HepG2 (cell line): ENCODE measurements around the gene ZNF777. TPM values are rescaled to one million over a fixed set of nuclear protein-coding genes. Genes with fewer than 3 reads are reported as not detected.

Experiments
- ARID2 ChIP-seq: sonication (generic); formaldehyde crosslinking; IDR thresholded peaks from 2 replicates; pipeline ENCODE4 v1.8.1; 2022; ENCODE audit warnings: mild to moderate bottlenecking, missing genetic modification reagents, borderline replicate concordance
- HES4 ChIP-seq: sonication (generic); formaldehyde crosslinking; IDR thresholded peaks from 2 replicates; pipeline ENCODE4 v1.9.0; 2021; ENCODE audit warnings: mild to moderate bottlenecking, missing genetic modification reagents, borderline replicate concordance
- HNF4G ChIP-seq, 2 experiments: sonication (generic) in 1 of 2; formaldehyde crosslinking in 1 of 2; IDR thresholded peaks; 2 replicates each; pipeline versions ENCODE4 v1.4.0 to v1.6.1; 2011 to 2020; ENCODE audit warnings: borderline replicate concordance in 2 of 2, low read depth in 2 of 2, mild to moderate bottlenecking in 2 of 2, low read length in 1 of 2, missing genetic modification reagents in 1 of 2, moderate library complexity in 1 of 2
- HNRNPH1 ChIP-seq: fragments of 200-400 bp; formaldehyde crosslinking; optimal IDR thresholded peaks from 2 replicates; pipeline ENCODE3; 2017; ENCODE audit warnings: mild to moderate bottlenecking, low read depth, low read length
- IRF2 ChIP-seq: IDR thresholded peaks from 2 replicates; pipeline ENCODE4 v1.6.1; 2018; ENCODE audit warnings: missing genetic modification reagents, missing compliant biosample characterization
- KDM4B ChIP-seq: sonication (generic); formaldehyde crosslinking; IDR thresholded peaks from 2 replicates; pipeline ENCODE4 v1.4.0; 2020; ENCODE audit warnings: missing genetic modification reagents
- MAFG ChIP-seq: sonication (generic); formaldehyde crosslinking; IDR thresholded peaks from 2 replicates; pipeline ENCODE4 v1.5.1; 2020; ENCODE audit warnings: mild to moderate bottlenecking, missing genetic modification reagents
- MIER2 ChIP-seq: IDR thresholded peaks from 2 replicates; pipeline ENCODE4 v1.6.1; 2016; ENCODE audit warnings: missing biosample characterization, missing genetic modification reagents
- NFKBIZ ChIP-seq: IDR thresholded peaks from 2 replicates; pipeline ENCODE4 v1.6.1; 2018; ENCODE audit warnings: missing genetic modification reagents, missing compliant biosample characterization
- RBM39 ChIP-seq: fragments of 200-400 bp; formaldehyde crosslinking; IDR thresholded peaks from one replicate; pipeline ENCODE4 v1.6.1; 2018; ENCODE audit warnings: antibody characterized with exemption, mild to moderate bottlenecking, low read depth, low read length; ENCODE audit not compliant: poor library complexity, severe bottlenecking
- SIN3A ChIP-seq: IDR thresholded peaks from 2 replicates; pipeline ENCODE4 v1.6.1; 2011; ENCODE audit warnings: low read depth, mild to moderate bottlenecking, control low read depth, low read length, borderline replicate concordance
- SMARCC2 ChIP-seq: fragments of 450-650 bp; IDR thresholded peaks from 2 replicates; pipeline ENCODE4 v1.6.1; 2017; ENCODE audit warnings: antibody characterized with exemption, mild to moderate bottlenecking
- SMARCE1 ChIP-seq: fragments of 450-650 bp; IDR thresholded peaks from 2 replicates; pipeline ENCODE4 v1.6.1; 2017; ENCODE audit warnings: borderline replicate concordance
- SMYD3 ChIP-seq: sonication (generic); formaldehyde crosslinking; IDR thresholded peaks from 2 replicates; pipeline ENCODE4 v1.8.1; 2023; ENCODE audit warnings: mild to moderate bottlenecking, missing genetic modification reagents
- SP2 ChIP-seq: sonication (generic); formaldehyde crosslinking; IDR thresholded peaks from 2 replicates; pipeline ENCODE4 v1.5.1; 2020; ENCODE audit warnings: mild to moderate bottlenecking, missing genetic modification reagents
- SYNCRIP ChIP-seq: fragments of 200-400 bp; formaldehyde crosslinking; IDR thresholded peaks from 2 replicates; pipeline ENCODE4 v1.6.1; 2018; ENCODE audit warnings: mild to moderate bottlenecking, low read depth, low read length; ENCODE audit not compliant: insufficient read depth
- YEATS2 ChIP-seq: sonication (generic); formaldehyde crosslinking; IDR thresholded peaks from 2 replicates; pipeline ENCODE4 v1.4.0; 2020; ENCODE audit warnings: missing genetic modification reagents, borderline replicate concordance
- ZNF12 ChIP-seq: sonication (generic); formaldehyde crosslinking; IDR thresholded peaks from 2 replicates; pipeline ENCODE4 v1.5.0; 2020; ENCODE audit warnings: missing genetic modification reagents
- ZNF205 ChIP-seq: IDR thresholded peaks from 2 replicates; pipeline ENCODE4 v1.6.1; 2018; ENCODE audit warnings: missing biosample characterization, missing genetic modification reagents
- ZNF256 ChIP-seq: sonication (generic); formaldehyde crosslinking; conservative IDR thresholded peaks from 2 replicates; pipeline ENCODE4 v1.4.0; 2020; ENCODE audit warnings: missing genetic modification reagents
- ZNF354B ChIP-seq: sonication (generic); formaldehyde crosslinking; IDR thresholded peaks from 2 replicates; pipeline ENCODE4 v1.8.0; 2022; ENCODE audit warnings: mild to moderate bottlenecking, missing genetic modification reagents
- ZNF441 ChIP-seq: sonication (generic); formaldehyde crosslinking; IDR thresholded peaks from 2 replicates; pipeline ENCODE4 v1.7.0; 2021; ENCODE audit warnings: missing genetic modification reagents, borderline replicate concordance
- ZNF563 ChIP-seq: sonication (generic); formaldehyde crosslinking; IDR thresholded peaks from 2 replicates; pipeline ENCODE4 v1.8.0; 2022; ENCODE audit warnings: mild to moderate bottlenecking, moderate library complexity, missing genetic modification reagents
- ZNF7 ChIP-seq: IDR thresholded peaks from 2 replicates; pipeline ENCODE4 v1.6.1; 2016; ENCODE audit warnings: missing biosample characterization, missing genetic modification reagents
- ZNF83 ChIP-seq: sonication (generic); formaldehyde crosslinking; IDR thresholded peaks from 2 replicates; pipeline ENCODE4 v1.4.0; 2020; ENCODE audit warnings: missing genetic modification reagents, mild to moderate bottlenecking, borderline replicate concordance
- polyA plus RNA-seq, 8 experiments: library from polyadenylated mRNA; depleted of rRNA in 3 of 8; stranded (reverse) in 7 of 8; unstranded in 1 of 8; fragments of >200 nt; fragmentation: Illumina TruSeq in 4 of 8; extraction: Trizol in 4 of 8; gene quantifications; 2 replicates each; pipeline versions ENCODE4 v1.2.1 to v1.2.3, GENCODE V29; 2011 to 2016; ENCODE audit warnings: low read depth in 4 of 8, missing spikeins in 1 of 8, mixed read lengths in 1 of 8; ENCODE audit not compliant: insufficient read depth in 1 of 8
- total RNA-seq, 5 experiments: library from RNA; depleted of rRNA; stranded (reverse); fragments of >200 nt; fragmentation: Illumina TruSeq; extraction: Trizol; gene quantifications; 2 replicates each; pipeline ENCODE4 v1.2.3, GENCODE V29; 2016; ENCODE audit warnings: low read depth in 1 of 5
- TF ChIP-seq, protein P1 (sequence below): sonication (generic); formaldehyde crosslinking; IDR thresholded peaks from 2 replicates; pipeline ENCODE4 v1.9.0; 2021; ENCODE audit warnings: missing genetic modification reagents, borderline replicate concordance

ZNF777 gene
- total and polyA plus RNA-seq, 2 of the 13 experiments (the other 11 are each of a cell fraction or from before 2014, with no cell fraction given), result 3.8 to 6.0 TPM

- TF ChIP-seq ZNF354B (CRISPR knock-in tag), result no peak
- TF ChIP-seq HNF4G (IDR thresholded peaks at IDR 0.05; ENCODE audit: borderline replicate concordance, low read depth, low read length), result peak; percentile 22; the same call in 1 of the 2 replicates
- TF ChIP-seq HNF4G (CRISPR knock-in tag; IDR thresholded peaks at IDR 0.05; ENCODE audit: borderline replicate concordance, low read depth), result no peak
- TF ChIP-seq SMARCC2, result no peak
- peak; percentile 49; the same call in 1 of the 2 replicates for TF ChIP-seq SIN3A
- TF ChIP-seq RBM39, result no peak
- TF ChIP-seq SMYD3, result no peak
- no peak for TF ChIP-seq ZNF12 (CRISPR knock-in tag)
- no peak for TF ChIP-seq ARID2 (CRISPR knock-in tag)
- TF ChIP-seq NFKBIZ (CRISPR knock-in tag), result no peak
- TF ChIP-seq HES4 (CRISPR knock-in tag), result 0 out of 2 replicates have a peak, but pooled peaks have one; percentile 23
- no peak for TF ChIP-seq KDM4B
- TF ChIP-seq ZNF83 (CRISPR knock-in tag), result no peak
- no peak for TF ChIP-seq IRF2
- 0 out of 2 replicates have a peak, but pooled peaks have one; percentile 21 for TF ChIP-seq ZNF563
- no peak for TF ChIP-seq MAFG (CRISPR knock-in tag)
- no peak for TF ChIP-seq ZNF7 (CRISPR knock-in tag)
- no peak for TF ChIP-seq HNRNPH1
- TF ChIP-seq ZNF205 (CRISPR knock-in tag), result no peak
- TF ChIP-seq, protein P1, sequence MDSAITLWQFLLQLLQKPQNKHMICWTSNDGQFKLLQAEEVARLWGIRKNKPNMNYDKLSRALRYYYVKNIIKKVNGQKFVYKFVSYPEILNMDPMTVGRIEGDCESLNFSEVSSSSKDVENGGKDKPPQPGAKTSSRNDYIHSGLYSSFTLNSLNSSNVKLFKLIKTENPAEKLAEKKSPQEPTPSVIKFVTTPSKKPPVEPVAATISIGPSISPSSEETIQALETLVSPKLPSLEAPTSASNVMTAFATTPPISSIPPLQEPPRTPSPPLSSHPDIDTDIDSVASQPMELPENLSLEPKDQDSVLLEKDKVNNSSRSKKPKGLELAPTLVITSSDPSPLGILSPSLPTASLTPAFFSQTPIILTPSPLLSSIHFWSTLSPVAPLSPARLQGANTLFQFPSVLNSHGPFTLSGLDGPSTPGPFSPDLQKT (CRISPR knock-in tag), result no peak
- TF ChIP-seq YEATS2 (CRISPR knock-in tag), result no peak
- TF ChIP-seq MIER2 (CRISPR knock-in tag), result no peak
- no peak for TF ChIP-seq SMARCE1
- TF ChIP-seq SYNCRIP, result no peak
- no peak for TF ChIP-seq ZNF256 (CRISPR knock-in tag)
- TF ChIP-seq ZNF441 (CRISPR knock-in tag), result no peak
- no peak for TF ChIP-seq SP2
Observed at GRCh38 chr7:149497467-149498261, 36.8 kb upstream of the ZNF777 start, which contains the start of gene ZNF746 (continued).
